ENCODE data around the gene PDE3A.
"Not testable (repeated sequence)": the region's sequence is repeated elsewhere in the genome, so short reads cannot be mapped to it uniquely, and the experiment has no call there.

PDE3A gene

GRCh38 chr12:20375560-20375959 is 7.2 kb downstream of the PDE3A start:
- DNase-seq, result no peak

DNA sequence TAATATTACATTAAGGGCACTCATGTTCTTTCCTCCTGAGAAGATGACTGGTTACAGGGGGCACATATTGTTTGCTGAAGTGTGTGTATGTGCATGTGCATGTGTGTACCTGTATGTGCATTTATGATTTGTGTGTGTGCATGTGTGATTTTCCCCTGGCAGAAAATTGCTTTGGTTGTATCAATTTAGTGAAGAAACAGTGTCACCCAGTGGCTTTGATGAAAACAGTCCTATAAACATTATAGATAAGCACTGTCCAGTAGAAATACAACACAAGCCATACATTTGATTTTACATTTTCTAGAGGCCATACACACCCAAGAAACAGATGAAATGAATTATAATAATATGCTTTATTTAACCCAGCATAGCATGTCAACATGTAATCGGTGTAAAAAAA is 8.6 kb downstream of the PDE3A start:
- no peak for DNase-seq

- no peak for DNase-seq
Measured at GRCh38 chr12:20377750-20378149, 9.4 kb downstream of the PDE3A start.

GRCh38 chr12:20382117-20382516 is 13.8 kb downstream of the PDE3A start:
- DNase-seq, result no peak

GRCh38 chr12:20383612-20384011 is 15.3 kb downstream of the PDE3A start:
- DNase-seq, result no peak

DNA sequence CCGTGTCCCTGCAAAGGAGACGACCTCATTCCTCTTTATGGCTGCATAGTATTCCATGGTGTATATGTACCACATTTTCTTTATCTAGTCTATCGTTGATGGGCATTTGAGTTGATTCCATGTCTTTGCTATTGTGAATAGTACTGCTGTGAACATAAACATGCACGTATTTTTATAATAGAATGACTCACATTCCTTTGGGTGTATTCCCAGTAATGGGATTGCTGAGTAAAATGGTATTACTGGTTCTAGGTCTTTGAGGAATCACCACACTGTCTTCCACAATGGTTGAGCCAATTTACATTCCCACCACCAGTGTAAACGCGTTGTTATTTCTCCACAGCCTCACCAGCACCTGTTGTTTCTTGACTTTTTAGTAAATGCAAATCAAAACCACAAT is 16.5 kb downstream of the PDE3A start:
- not testable (repeated sequence) for DNase-seq

DNA sequence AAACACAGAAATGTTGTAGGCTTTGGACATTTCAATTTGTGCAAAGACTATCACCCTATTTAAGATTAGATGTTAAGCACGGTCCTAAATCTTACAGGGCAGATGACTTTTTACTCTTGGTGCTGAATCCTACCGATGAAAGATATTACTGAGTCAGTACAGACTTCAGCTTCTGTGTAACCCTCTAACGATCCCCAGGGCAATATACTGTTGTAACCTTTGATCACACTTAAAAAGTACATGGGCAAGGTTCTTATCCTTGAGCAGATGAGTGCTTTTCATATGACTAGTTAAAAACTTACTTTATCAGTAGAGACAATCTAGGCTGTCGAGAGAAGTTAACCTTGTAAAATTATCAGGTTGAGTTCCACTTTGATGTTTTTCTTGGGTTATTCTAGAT is 22.5 kb downstream of the PDE3A start:
- DNase-seq, result no peak

DNA sequence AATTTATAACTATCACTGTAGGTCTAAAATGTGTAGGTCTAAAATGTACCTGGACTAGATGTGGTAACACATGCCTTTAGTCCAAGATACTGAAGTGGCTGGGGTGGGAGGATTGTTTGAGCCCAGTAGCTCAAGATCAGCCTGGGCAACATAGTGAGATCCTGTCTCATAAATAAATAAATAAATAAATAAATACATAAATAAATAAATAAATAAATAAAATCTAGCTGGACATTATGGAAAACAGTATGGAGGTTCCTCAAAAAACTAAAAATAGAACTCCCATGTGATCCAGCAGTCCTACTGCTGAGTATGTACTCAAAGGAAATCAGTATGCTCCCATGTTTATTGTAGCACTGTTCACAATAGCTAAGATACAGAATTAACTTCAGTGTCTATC is 24.0 kb downstream of the PDE3A start:
- no peak for DNase-seq

DNA sequence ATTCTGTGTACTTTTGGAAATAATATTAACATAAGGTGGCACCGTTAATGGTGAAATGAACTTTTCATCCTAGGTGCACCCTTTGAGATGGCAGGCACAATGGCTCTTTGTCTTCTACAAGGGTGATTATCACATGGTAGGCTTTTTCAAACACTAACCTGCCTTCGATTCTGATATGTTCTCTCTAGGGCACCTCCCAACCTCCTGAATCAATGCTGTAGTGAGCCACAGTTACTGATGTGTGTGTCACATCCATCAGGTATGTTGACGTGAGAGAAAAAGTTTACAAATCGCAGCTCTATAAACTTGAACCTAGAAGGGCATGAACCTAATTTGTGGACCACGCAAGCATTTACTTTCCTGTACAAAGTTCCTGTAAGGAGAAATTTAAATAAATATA is 25.4 kb downstream of the PDE3A start:
- DNase-seq, result no peak

GRCh38 chr12:20395791-20396550 is 27.6 kb downstream of the PDE3A start:
- no peak for DNase-seq

GRCh38 chr12:20398686-20399085 is 30.3 kb downstream of the PDE3A start:
- DNase-seq, result peak; percentile 14

DNA sequence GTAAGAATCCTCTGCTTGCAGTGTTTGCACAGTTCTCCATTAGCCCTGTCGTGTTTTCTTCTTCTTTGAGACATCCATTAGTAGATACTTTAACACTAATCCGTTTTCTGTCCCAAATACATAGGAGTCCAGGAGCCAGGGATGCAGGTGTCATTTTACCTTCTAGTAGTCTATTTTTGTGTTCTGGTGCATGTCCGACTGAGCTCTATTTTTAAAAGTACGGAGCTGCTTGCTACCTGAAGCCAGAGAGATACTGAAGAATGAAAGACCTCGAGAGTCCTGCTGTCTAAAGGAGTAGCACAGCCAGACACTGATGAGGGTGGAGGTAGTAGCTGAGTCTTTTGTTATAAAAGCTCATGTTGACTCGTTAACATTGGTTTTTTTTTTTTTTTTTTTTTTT is 31.7 kb downstream of the PDE3A start:
- no peak for DNase-seq

- DNase-seq, result no peak
Measured at GRCh38 chr12:20403230-20403629, 34.9 kb downstream of the PDE3A start.

GRCh38 chr12:20404576-20405346 is 36.4 kb downstream of the PDE3A start:
- DNase-seq, result peak; percentile 74

GRCh38 chr12:20409607-20410377 is 41.5 kb downstream of the PDE3A start:
- DNase-seq, result no peak

- peak; percentile 73 for DNase-seq
Measured at GRCh38 chr12:20410734-20411133, 42.4 kb downstream of the PDE3A start.

- no peak for DNase-seq
Measured at GRCh38 chr12:20411345-20411744, 43.0 kb downstream of the PDE3A start.

GRCh38 chr12:20415028-20415427 is 46.7 kb downstream of the PDE3A start:
- DNase-seq, result peak; percentile 15

- DNase-seq, result no peak
Measured at GRCh38 chr12:20415641-20416040, 47.3 kb downstream of the PDE3A start.

- no peak for DNase-seq
Measured at GRCh38 chr12:20420557-20420956, 52.2 kb downstream of the PDE3A start.

- no peak for DNase-seq
Measured at GRCh38 chr12:20421421-20421820, 53.1 kb downstream of the PDE3A start.

- DNase-seq, result no peak
Measured at GRCh38 chr12:20423557-20423956, 55.2 kb downstream of the PDE3A start.

DNA sequence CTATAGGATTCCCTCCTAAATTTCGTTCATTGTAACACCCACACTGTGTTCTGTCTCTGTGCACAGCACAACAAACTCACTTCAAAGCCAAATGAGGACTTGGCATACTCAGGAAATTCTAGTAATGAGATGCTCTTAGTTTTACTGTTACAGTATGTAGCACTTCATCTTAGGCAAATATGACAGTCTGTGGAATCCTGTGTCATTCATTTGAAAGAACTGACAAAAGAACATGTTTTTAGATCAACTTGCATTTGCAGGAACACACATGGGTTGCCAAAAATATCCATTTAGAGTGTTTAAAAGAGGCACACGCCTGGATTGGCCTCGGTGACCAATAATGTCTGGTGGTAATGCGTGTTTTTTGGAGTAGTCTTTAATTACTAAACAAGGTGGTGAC is 56.5 kb downstream of the PDE3A start:
- no peak for DNase-seq

- no peak for DNase-seq
Measured at GRCh38 chr12:20426191-20426590, 57.9 kb downstream of the PDE3A start.

Measured in GF-D8 (cell line).